HepG2 (cell line): ENCODE measurements around the gene NKX2-2. TPM values are rescaled to one million over a fixed set of nuclear protein-coding genes. Genes with fewer than 3 reads are reported as not detected.
A peak's percentile ranks its signal among the peaks of the same experiment; 100 is the strongest.

Experiments used
- ATAC-seq: fragments of 200-7000 bp; cut with Tn5 transposase; 3 replicates; pipeline ENCODE4 v1.9.1; 2020; ENCODE audit warnings: mild to moderate bottlenecking, moderate library complexity
- BruUV-seq: library from RNA; stranded (reverse); fragments of 400-500 nt; replicated peaks from 2 replicates; lab custom pipeline; 2021; lab: Mats Ljungman, UMichigan
- CTCF ChIA-PET: fragments of 300-600 bp; formaldehyde crosslinking; extraction: SDS; loops from one replicate; lab custom pipeline; 2021; ENCODE audit warnings: low total read pairs, inconsistent platforms, low intra/inter-chr PET ratio; lab: Yijun Ruan, JAX
- POLR2A ChIA-PET: fragments of 350-600 bp; sonication (Branson Sonifier 250); formaldehyde crosslinking; loops from one replicate; lab custom pipeline; 2020; ENCODE audit warnings: antibody characterized with exemption, inconsistent platforms; lab: Yijun Ruan, JAX
- DNase-seq: peaks from one replicate; pipeline ENCODE4 v3.0.0-alpha.2; 2015; ENCODE audit warnings: low spot score
- FAIRE-seq: peaks from 3 replicates; lab custom pipeline; 2011; peaks lifted over from hg19 to GRCh38; lab: Jason Lieb, UNC
- H2AFZ ChIP-seq: one replicate; pipeline ENCODE4 v1.6.1; 2011; ENCODE audit warnings: low read length, inconsistent platforms
- H3K27ac ChIP-seq: fragments of 300-600 bp; 3 replicates; pipeline ENCODE4 v1.8.0; 2011; ENCODE audit warnings: mixed run types, mild to moderate bottlenecking, mixed read lengths, low read length, inconsistent platforms; ENCODE audit not compliant: insufficient read depth; ENCODE audit errors: extremely low read length
- H3K27me3 ChIP-seq, 2 experiments: fragments of 200-600 bp in 1 of 2; 2 replicates in 1 of 2; 3 replicates in 1 of 2; pipeline versions ENCODE4 v1.6.0 to v1.8.0; 2011; ENCODE audit warnings: low read length in 2 of 2, mild to moderate bottlenecking in 2 of 2, moderate library complexity in 2 of 2, inconsistent platforms in 1 of 2; ENCODE audit not compliant: insufficient read depth in 2 of 2, control insufficient read depth in 1 of 2
- H3K36me3 ChIP-seq, 2 experiments: fragments of 200-600 bp in 1 of 2; replicated peaks in 1 of 2; 2 replicates in 1 of 2; 3 replicates in 1 of 2; pipeline versions ENCODE4 v1.5.1 to v1.8.0; 2011; ENCODE audit warnings: low read length in 2 of 2, inconsistent platforms in 1 of 2; ENCODE audit not compliant: insufficient read depth in 2 of 2, control insufficient read depth in 1 of 2
- H3K4me1 ChIP-seq: 2 replicates; pipeline ENCODE4 v1.5.1; 2012; ENCODE audit warnings: low read length, inconsistent platforms; ENCODE audit not compliant: insufficient read depth
- H3K4me2 ChIP-seq: 2 replicates; pipeline ENCODE4 v1.6.0; 2011; ENCODE audit warnings: low read depth, low read length, inconsistent platforms
- H3K4me3 ChIP-seq, 3 experiments: fragments of 200-600 bp in 1 of 3; sonication (generic), shearing (Covaris generic) in 1 of 3; replicated peaks in 1 of 3; 2 replicates each; pipeline ENCODE4 v1.5.1; 2011 to 2016; ENCODE audit warnings: low read length in 3 of 3, inconsistent platforms in 2 of 3, low read depth in 2 of 3, mild to moderate bottlenecking in 2 of 3, control low read depth in 1 of 3, mixed read lengths in 1 of 3; ENCODE audit not compliant: insufficient read depth in 1 of 3
- H3K79me2 ChIP-seq: one replicate; pipeline ENCODE4 v1.6.1; 2011; ENCODE audit warnings: low read length, inconsistent platforms; ENCODE audit not compliant: insufficient read depth
- H3K9ac ChIP-seq: 2 replicates; pipeline ENCODE4 v1.6.0; 2011; ENCODE audit warnings: mild to moderate bottlenecking, low read depth, low read length, inconsistent platforms; ENCODE audit not compliant: insufficient read depth
- H3K9me3 ChIP-seq: 2 replicates; pipeline ENCODE4 v1.5.1; 2012; ENCODE audit warnings: mild to moderate bottlenecking, low read length
- H4K20me1 ChIP-seq: 2 replicates; pipeline ENCODE4 v1.6.0; 2011; ENCODE audit warnings: inconsistent platforms, mild to moderate bottlenecking, low read length, moderate library complexity; ENCODE audit not compliant: insufficient read depth
- GABPB1 ChIP-seq: IDR thresholded peaks from 2 replicates; pipeline ENCODE4 v1.6.1; 2016; ENCODE audit warnings: mild to moderate bottlenecking, missing genetic modification reagents, moderate library complexity, missing compliant biosample characterization
- MIXL1 ChIP-seq: IDR thresholded peaks from 2 replicates; pipeline ENCODE4 v1.6.1; 2016
- MTF2 ChIP-seq: sonication (generic); formaldehyde crosslinking; IDR thresholded peaks from 2 replicates; pipeline ENCODE4 v1.5.0; 2020; ENCODE audit warnings: missing genetic modification reagents, borderline replicate concordance
- RNF2 ChIP-seq: fragments of 450-650 bp; conservative IDR thresholded peaks from 2 replicates; pipeline ENCODE4 v1.6.1; 2016; ENCODE audit warnings: low read depth
- SMC3 ChIP-seq: IDR thresholded peaks from 2 replicates; pipeline ENCODE4 v1.6.1; 2011; ENCODE audit warnings: low read length, improper control_type of control experiment
- SOX6 ChIP-seq, 2 experiments: fragments of 450-650 bp in 1 of 2; sonication (generic) in 1 of 2; formaldehyde crosslinking in 1 of 2; IDR thresholded peaks; 2 replicates each; pipeline versions ENCODE4 v1.4.0 to v1.6.1; 2017 to 2020; ENCODE audit warnings: antibody characterized with exemption in 1 of 2, mild to moderate bottlenecking in 1 of 2, missing genetic modification reagents in 1 of 2
- TCF7L2 ChIP-seq: IDR thresholded peaks from 2 replicates; pipeline ENCODE4 v1.6.1; 2011; ENCODE audit warnings: mild to moderate bottlenecking, low read depth, low read length, moderate library complexity
- TFAP4 ChIP-seq: sonication (generic); IDR thresholded peaks from 2 replicates; pipeline ENCODE4 v1.6.1; 2016; ENCODE audit warnings: low read depth, borderline replicate concordance
- TFDP1 ChIP-seq: IDR thresholded peaks from 2 replicates; pipeline ENCODE4 v1.6.1; 2016; ENCODE audit warnings: missing compliant biosample characterization, missing genetic modification reagents, borderline replicate concordance
- TMF1 ChIP-seq: sonication (generic); formaldehyde crosslinking; IDR thresholded peaks from 2 replicates; pipeline ENCODE4 v1.8.1; 2022; ENCODE audit warnings: low read depth, missing genetic modification reagents
- ZBTB7B ChIP-seq: sonication (generic); formaldehyde crosslinking; IDR thresholded peaks from 2 replicates; pipeline ENCODE4 v1.4.0; 2020; ENCODE audit warnings: missing genetic modification reagents
- ZFP41 ChIP-seq: sonication (generic); formaldehyde crosslinking; IDR thresholded peaks from 2 replicates; pipeline ENCODE4 v1.4.0; 2020; ENCODE audit warnings: mild to moderate bottlenecking, missing genetic modification reagents, borderline replicate concordance
- ZNF225 ChIP-seq: sonication (generic); formaldehyde crosslinking; IDR thresholded peaks from 2 replicates; pipeline ENCODE4 v1.4.0; 2020; ENCODE audit warnings: mild to moderate bottlenecking, missing genetic modification reagents
- ZNF350 ChIP-seq: sonication (generic); formaldehyde crosslinking; IDR thresholded peaks from 2 replicates; pipeline ENCODE4 v1.4.0; 2020; ENCODE audit warnings: mild to moderate bottlenecking, low read depth, missing genetic modification reagents, borderline replicate concordance
- ZNF569 ChIP-seq: sonication (generic); formaldehyde crosslinking; IDR thresholded peaks from 2 replicates; pipeline ENCODE4 v1.5.0; 2020; ENCODE audit warnings: mild to moderate bottlenecking, missing genetic modification reagents, moderate library complexity, borderline replicate concordance
- ZNF577 ChIP-seq: sonication (generic); formaldehyde crosslinking; IDR thresholded peaks from 2 replicates; pipeline ENCODE4 v1.4.0; 2020; ENCODE audit warnings: mild to moderate bottlenecking, low read depth, missing genetic modification reagents, borderline replicate concordance
- ZNF580 ChIP-seq: IDR thresholded peaks from 2 replicates; pipeline ENCODE4 v1.6.1; 2016; ENCODE audit warnings: low read depth, borderline replicate concordance
- ZNF761 ChIP-seq: sonication (generic); formaldehyde crosslinking; conservative IDR thresholded peaks from 2 replicates; pipeline ENCODE4 v1.4.0; 2020; ENCODE audit warnings: mild to moderate bottlenecking, missing genetic modification reagents
- WGBS: methylation state at CpG from one replicate; pipeline ENCODE4 v1.1.6; 2017; ENCODE audit warnings: low lambda C conversion rate; 5-methylcytosine and 5-hydroxymethylcytosine counted together
- in situ Hi-C: cut with HindIII; loops from 2 replicates; pipeline ENCODE4 v1.10.0; 2017; ENCODE audit warnings: low pct_unique_long_range_greater_than_20kb; ENCODE audit not compliant: extremely low pct_ligation_motif_present
- intact Hi-C: fragments of 100-400 bp; cut with micrococcal nuclease; formaldehyde crosslinking; loops from one replicate; pipeline ENCODE4 v1.10.0; 2022; ENCODE audit not compliant: unreplicated experiment
- polyA plus RNA-seq, 8 experiments: library from polyadenylated mRNA; depleted of rRNA in 3 of 8; stranded (reverse) in 7 of 8; unstranded in 1 of 8; fragments of >200 nt; fragmentation: Illumina TruSeq in 4 of 8; extraction: Trizol in 4 of 8; gene quantifications; 2 replicates each; pipeline versions ENCODE4 v1.2.1 to v1.2.3, GENCODE V29; 2011 to 2016; ENCODE audit warnings: low read depth in 4 of 8, missing spikeins in 1 of 8, mixed read lengths in 1 of 8; ENCODE audit not compliant: insufficient read depth in 1 of 8
- total RNA-seq, 5 experiments: library from RNA; depleted of rRNA; stranded (reverse); fragments of >200 nt; fragmentation: Illumina TruSeq; extraction: Trizol; gene quantifications; 2 replicates each; pipeline ENCODE4 v1.2.3, GENCODE V29; 2016; ENCODE audit warnings: low read depth in 1 of 5

Gene NKX2-2
- total and polyA plus RNA-seq, 2 of the 13 experiments (the other 11 are each of a cell fraction or from before 2014, with no cell fraction given) = not detected

- peak; percentile 72; the same call in 1 of the 2 replicates for TF ChIP-seq MTF2 (CRISPR knock-in tag)
Observed at GRCh38 chr20:21505810-21506530, 7.9 kb downstream of the NKX2-2 start (continued).

GRCh38 chr20:21505161-21505809 lies 8.6 kb downstream of the NKX2-2 start:
- intact Hi-C loops = loop anchor here (1.0 kb wide), 3 partner anchors 269 to 668 kb away; no protein-coding TSS in a partner anchor
- TF ChIP-seq ZNF225 (CRISPR knock-in tag) = no peak
- peak; percentile 35; the same call in 1 of the 2 replicates for TF ChIP-seq RNF2
- peak; percentile 71 for TF ChIP-seq ZBTB7B (CRISPR knock-in tag)
- TF ChIP-seq TMF1 (CRISPR knock-in tag) = no peak
- peak; percentile 4; the same call in 1 of the 2 replicates for TF ChIP-seq ZNF350 (CRISPR knock-in tag)
- TF ChIP-seq SMC3 = peak; percentile 92
- TF ChIP-seq TFAP4 = peak; percentile 55; the same call in 1 of the 2 replicates
- no peak for TF ChIP-seq ZNF569 (CRISPR knock-in tag)
- 0 out of 2 replicates have a peak, but pooled peaks have one; percentile 33 for TF ChIP-seq TFDP1 (CRISPR knock-in tag)
- no peak for TF ChIP-seq TCF7L2
- peak; percentile 49; the same call in 1 of the 2 replicates for TF ChIP-seq GABPB1 (CRISPR knock-in tag)
- TF ChIP-seq SOX6 (IDR thresholded peaks at IDR 0.05) = no peak
- TF ChIP-seq SOX6 (CRISPR knock-in tag; IDR thresholded peaks at IDR 0.05) = peak; percentile 56; the same call in 1 of the 2 replicates
- TF ChIP-seq ZNF580 (CRISPR knock-in tag) = peak; percentile 55; the same call in 1 of the 2 replicates
- no peak for TF ChIP-seq ZNF577 (CRISPR knock-in tag)
- TF ChIP-seq ZNF761 (CRISPR knock-in tag) = 0 out of 2 replicates have a peak, but pooled peaks have one; percentile 15
- no peak for TF ChIP-seq MIXL1
- TF ChIP-seq ZFP41 = no peak

More at GRCh38 chr20:21505161-21505809, 8.6 kb downstream of the NKX2-2 start:
- Histone ChIP-seq H3K4me1 (peaks cover 12% of the 10 kb centered on the region), H3K27me3 (peaks cover 10 to 65% of the 10 kb centered on the region in 2 experiments), H2AFZ (no peak overlapping the region), H3K36me3 (no peaks in the 10 kb centered on the region), H3K9me3 (no peaks in the 10 kb centered on the region), H4K20me1 (peaks cover 3% of the 10 kb centered on the region; the same call in 1 of the 2 replicates), H3K27ac (no peak overlapping the region), H3K4me2 (peak overlapping the region; percentile 67), H3K79me2 (no peaks in the 10 kb centered on the region), H3K9ac (no peak overlapping the region), H3K4me3 (peak overlapping the region in 2 of 3 experiments; percentile 19 to 63; a peak in 3 of 6 replicates)
- DNase-seq (peak; percentile 55), FAIRE-seq (peak; percentile 76), ATAC-seq (peak; percentile 75)
- POLR2A ChIA-PET = no interaction called here
- CTCF ChIA-PET = interaction anchor here (1.2 to 5.5 kb wide), 8 partner anchors 67 to 668 kb away, joined by 4 to 181 read pairs (median 12); no protein-coding TSS in a partner anchor
- 15% methylated on average over 30 of the region's 36 CpGs for WGBS
- no TSS peak for BruUV-seq
- in situ Hi-C loops = loop anchor here (10.0 kb wide), 1 partner anchor 450 kb away; no protein-coding TSS in a partner anchor
